Measurements from ENCODE around the gene GPR146. TPM values are rescaled to one million over a fixed set of nuclear protein-coding genes. Genes with fewer than 3 reads are reported as not detected.

The GPR146 gene
- polyA plus RNA-seq, 2 donors = 4.5 to 6.3 TPM

GRCh38 chr7:1090236-1090635 is 45.9 kb downstream of the GPR146 start:
- H3K27me3 ChIP-seq (ENCODE audit: control insufficient read depth in 1 of 2, insufficient read depth in 2 of 2, low read length in 2 of 2) = no peaks in the 10 kb centered on the region
- H3K4me3 ChIP-seq (ENCODE audit: low read depth in 1 of 2, low read length in 2 of 2) = no peak overlapping the region
- H3K27ac ChIP-seq (ENCODE audit: low read depth in 2 of 2, low read length in 1 of 2) = no peak overlapping the region
- H3K4me1 ChIP-seq (ENCODE audit: control insufficient read depth in 2 of 2, insufficient read depth in 2 of 2, low read length in 1 of 2) = peaks cover 0 to 7% of the 10 kb centered on the region in 2 donors
- H3K9me3 ChIP-seq (ENCODE audit: control insufficient read depth in 2 of 2, insufficient read depth in 1 of 2, low read depth in 1 of 2, low read length in 1 of 2) = no peaks in the 10 kb centered on the region
- WGBS, 2 donors = 92 to 94% methylated on average over 21 of the region's 21 CpGs
- H3K36me3 ChIP-seq (ENCODE audit: control insufficient read depth in 2 of 2, insufficient read depth in 2 of 2, low read length in 1 of 2) = peaks cover 0 to 8% of the 10 kb centered on the region in 2 donors

- WGBS, 2 donors = 82 to 86% methylated on average over 28 of the region's 28 CpGs
- Histone ChIP-seq H3K27ac (ENCODE audit: low read depth in 2 of 2, low read length in 1 of 2) (no peak overlapping the region), H3K4me3 (ENCODE audit: low read depth in 1 of 2, low read length in 2 of 2) (no peak overlapping the region), H3K4me1 (ENCODE audit: control insufficient read depth in 2 of 2, insufficient read depth in 2 of 2, low read length in 1 of 2) (peaks cover 0 to 11% of the 10 kb centered on the region in 2 donors), H3K27me3 (ENCODE audit: control insufficient read depth in 1 of 2, insufficient read depth in 2 of 2, low read length in 2 of 2) (no peaks in the 10 kb centered on the region), H3K36me3 (ENCODE audit: control insufficient read depth in 2 of 2, insufficient read depth in 2 of 2, low read length in 1 of 2) (peaks cover 0 to 8% of the 10 kb centered on the region in 2 donors), H3K9me3 (ENCODE audit: control insufficient read depth in 2 of 2, insufficient read depth in 1 of 2, low read depth in 1 of 2, low read length in 1 of 2) (no peaks in the 10 kb centered on the region)
Observed at GRCh38 chr7:1090686-1091643, 46.6 kb downstream of the GPR146 start.

- 96% methylated on average over 18 of the region's 18 CpGs for WGBS, 2 donors
Observed at GRCh38 chr7:1091644-1092027, 47.3 kb downstream of the GPR146 start.

GRCh38 chr7:1092161-1092632 is 47.9 kb downstream of the GPR146 start:
- Histone ChIP-seq H3K27ac (ENCODE audit: low read depth in 2 of 2, low read length in 1 of 2) (no peak overlapping the region), H3K4me1 (ENCODE audit: control insufficient read depth in 2 of 2, insufficient read depth in 2 of 2, low read length in 1 of 2) (peaks cover 0 to 10% of the 10 kb centered on the region in 2 donors)
- 95 to 96% methylated on average over 40 of the region's 40 CpGs for WGBS, 2 donors

More at GRCh38 chr7:1091644-1092027, 47.3 kb downstream of the GPR146 start:
- peaks cover 0 to 12% of the 10 kb centered on the region in 2 donors for H3K4me1 ChIP-seq (ENCODE audit: control insufficient read depth in 2 of 2, insufficient read depth in 2 of 2, low read length in 1 of 2)
- H3K27ac ChIP-seq (ENCODE audit: low read depth in 2 of 2, low read length in 1 of 2) = no peak overlapping the region
- peaks cover 0 to 8% of the 10 kb centered on the region in 2 donors for H3K36me3 ChIP-seq (ENCODE audit: control insufficient read depth in 2 of 2, insufficient read depth in 2 of 2, low read length in 1 of 2)
- no peak overlapping the region for H3K4me3 ChIP-seq (ENCODE audit: low read depth in 1 of 2, low read length in 2 of 2)
- no peaks in the 10 kb centered on the region for H3K9me3 ChIP-seq (ENCODE audit: control insufficient read depth in 2 of 2, insufficient read depth in 1 of 2, low read depth in 1 of 2, low read length in 1 of 2)
- no peaks in the 10 kb centered on the region for H3K27me3 ChIP-seq (ENCODE audit: control insufficient read depth in 1 of 2, insufficient read depth in 2 of 2, low read length in 2 of 2)

GRCh38 chr7:1092806-1093501 is 48.6 kb downstream of the GPR146 start:
- WGBS, 2 donors = 90 to 94% methylated on average over 40 of the region's 40 CpGs

More at GRCh38 chr7:1092161-1092632, 47.9 kb downstream of the GPR146 start:
- H3K9me3 ChIP-seq (ENCODE audit: control insufficient read depth in 2 of 2, insufficient read depth in 1 of 2, low read depth in 1 of 2, low read length in 1 of 2) = no peaks in the 10 kb centered on the region
- H3K36me3 ChIP-seq (ENCODE audit: control insufficient read depth in 2 of 2, insufficient read depth in 2 of 2, low read length in 1 of 2) = peaks cover 0 to 8% of the 10 kb centered on the region in 2 donors
- H3K4me3 ChIP-seq (ENCODE audit: low read depth in 1 of 2, low read length in 2 of 2) = no peak overlapping the region
- no peaks in the 10 kb centered on the region for H3K27me3 ChIP-seq (ENCODE audit: control insufficient read depth in 1 of 2, insufficient read depth in 2 of 2, low read length in 2 of 2)

GRCh38 chr7:1093502-1093843 is 49.1 kb downstream of the GPR146 start:
- Histone ChIP-seq H3K27ac (ENCODE audit: low read depth in 2 of 2, low read length in 1 of 2) (no peak overlapping the region), H3K27me3 (ENCODE audit: control insufficient read depth in 1 of 2, insufficient read depth in 2 of 2, low read length in 2 of 2) (no peaks in the 10 kb centered on the region), H3K4me1 (ENCODE audit: control insufficient read depth in 2 of 2, insufficient read depth in 2 of 2, low read length in 1 of 2) (peaks cover 0 to 7% of the 10 kb centered on the region in 2 donors), H3K9me3 (ENCODE audit: control insufficient read depth in 2 of 2, insufficient read depth in 1 of 2, low read depth in 1 of 2, low read length in 1 of 2) (no peaks in the 10 kb centered on the region), H3K36me3 (ENCODE audit: control insufficient read depth in 2 of 2, insufficient read depth in 2 of 2, low read length in 1 of 2) (peaks cover 0 to 8% of the 10 kb centered on the region in 2 donors), H3K4me3 (ENCODE audit: low read depth in 1 of 2, low read length in 2 of 2) (no peak overlapping the region)
- WGBS, 2 donors = 85 to 90% methylated on average over 14 of the region's 14 CpGs

More at GRCh38 chr7:1092806-1093501, 48.6 kb downstream of the GPR146 start:
- no peak overlapping the region for H3K4me3 ChIP-seq (ENCODE audit: low read depth in 1 of 2, low read length in 2 of 2)
- H3K4me1 ChIP-seq (ENCODE audit: control insufficient read depth in 2 of 2, insufficient read depth in 2 of 2, low read length in 1 of 2) = peaks cover 0 to 9% of the 10 kb centered on the region in 2 donors
- H3K36me3 ChIP-seq (ENCODE audit: control insufficient read depth in 2 of 2, insufficient read depth in 2 of 2, low read length in 1 of 2) = peaks cover 0 to 8% of the 10 kb centered on the region in 2 donors
- no peaks in the 10 kb centered on the region for H3K27me3 ChIP-seq (ENCODE audit: control insufficient read depth in 1 of 2, insufficient read depth in 2 of 2, low read length in 2 of 2)
- no peak overlapping the region for H3K27ac ChIP-seq (ENCODE audit: low read depth in 2 of 2, low read length in 1 of 2)
- no peaks in the 10 kb centered on the region for H3K9me3 ChIP-seq (ENCODE audit: control insufficient read depth in 2 of 2, insufficient read depth in 1 of 2, low read depth in 1 of 2, low read length in 1 of 2)

- Histone ChIP-seq H3K9me3 (ENCODE audit: control insufficient read depth in 2 of 2, insufficient read depth in 1 of 2, low read depth in 1 of 2, low read length in 1 of 2) (no peaks in the 10 kb centered on the region), H3K27ac (ENCODE audit: low read depth in 2 of 2, low read length in 1 of 2) (no peak overlapping the region), H3K27me3 (ENCODE audit: control insufficient read depth in 1 of 2, insufficient read depth in 2 of 2, low read length in 2 of 2) (no peaks in the 10 kb centered on the region), H3K4me1 (ENCODE audit: control insufficient read depth in 2 of 2, insufficient read depth in 2 of 2, low read length in 1 of 2) (peaks cover 0 to 7% of the 10 kb centered on the region in 2 donors), H3K4me3 (ENCODE audit: low read depth in 1 of 2, low read length in 2 of 2) (no peak overlapping the region), H3K36me3 (ENCODE audit: control insufficient read depth in 2 of 2, insufficient read depth in 2 of 2, low read length in 1 of 2) (peaks cover 0 to 8% of the 10 kb centered on the region in 2 donors)
- WGBS, 2 donors = 90 to 94% methylated on average over 20 of the region's 20 CpGs
Observed at GRCh38 chr7:1093916-1094508, 49.7 kb downstream of the GPR146 start.

GRCh38 chr7:1094870-1095269 is 50.5 kb downstream of the GPR146 start:
- 79 to 84% methylated on average over 14 of the region's 14 CpGs for WGBS, 2 donors
- Histone ChIP-seq H3K36me3 (ENCODE audit: control insufficient read depth in 2 of 2, insufficient read depth in 2 of 2, low read length in 1 of 2) (peaks cover 0 to 8% of the 10 kb centered on the region in 2 donors), H3K27ac (ENCODE audit: low read depth in 2 of 2, low read length in 1 of 2) (peak overlapping the region in 1 of 2 donors; percentile 20), H3K4me3 (ENCODE audit: low read depth in 1 of 2, low read length in 2 of 2) (no peak overlapping the region), H3K4me1 (ENCODE audit: control insufficient read depth in 2 of 2, insufficient read depth in 2 of 2, low read length in 1 of 2) (peaks cover 0 to 7% of the 10 kb centered on the region in 2 donors), H3K27me3 (ENCODE audit: control insufficient read depth in 1 of 2, insufficient read depth in 2 of 2, low read length in 2 of 2) (no peaks in the 10 kb centered on the region), H3K9me3 (ENCODE audit: control insufficient read depth in 2 of 2, insufficient read depth in 1 of 2, low read depth in 1 of 2, low read length in 1 of 2) (no peaks in the 10 kb centered on the region)

- Histone ChIP-seq H3K27ac (ENCODE audit: low read depth in 2 of 2, low read length in 1 of 2) (no peak overlapping the region), H3K4me1 (ENCODE audit: control insufficient read depth in 2 of 2, insufficient read depth in 2 of 2, low read length in 1 of 2) (peaks cover 0 to 7% of the 10 kb centered on the region in 2 donors), H3K36me3 (ENCODE audit: control insufficient read depth in 2 of 2, insufficient read depth in 2 of 2, low read length in 1 of 2) (peaks cover 0 to 8% of the 10 kb centered on the region in 2 donors), H3K4me3 (ENCODE audit: low read depth in 1 of 2, low read length in 2 of 2) (no peak overlapping the region), H3K27me3 (ENCODE audit: control insufficient read depth in 1 of 2, insufficient read depth in 2 of 2, low read length in 2 of 2) (no peaks in the 10 kb centered on the region), H3K9me3 (ENCODE audit: control insufficient read depth in 2 of 2, insufficient read depth in 1 of 2, low read depth in 1 of 2, low read length in 1 of 2) (no peaks in the 10 kb centered on the region)
- 58 to 75% methylated on average over 23 of the region's 23 CpGs for WGBS, 2 donors
Observed at GRCh38 chr7:1095621-1096155, 51.3 kb downstream of the GPR146 start.
